Sigmoid colon (tissue), 4 donors: ENCODE measurements around the gene RAB11B.
A peak's percentile ranks its signal among the peaks of the same experiment; 100 is the strongest.

Experiments used
- EP300 ChIP-seq, 4 donors: sonication (generic); formaldehyde crosslinking; IDR thresholded peaks; one replicate each; pipeline ENCODE4 v1.6.1; 2017; ENCODE audit warnings: antibody characterized with exemption in 4 of 4
- POLR2A ChIP-seq, 2 donors: fragments of 450-650 bp; IDR thresholded peaks; one replicate each; pipeline ENCODE4 v1.6.1; 2016; ENCODE audit warnings: antibody characterized with exemption in 2 of 2, mild to moderate bottlenecking in 2 of 2, moderate library complexity in 2 of 2
- POLR2AphosphoS5 ChIP-seq, 4 donors: sonication (generic); formaldehyde crosslinking; IDR thresholded peaks; one replicate each; pipeline ENCODE4 v1.6.1; 2017; ENCODE audit warnings: antibody characterized with exemption in 4 of 4
- TF ChIP-seq, protein P1 (sequence below), 4 experiments: fragments of 450-650 bp in 3 of 4; fragments of 200-600 bp in 1 of 4; IDR thresholded peaks; one replicate each; pipeline ENCODE4 v1.5.1; 2016 to 2019; ENCODE audit warnings: antibody characterized with exemption in 4 of 4, mild to moderate bottlenecking in 3 of 4, moderate library complexity in 2 of 4

DNA sequence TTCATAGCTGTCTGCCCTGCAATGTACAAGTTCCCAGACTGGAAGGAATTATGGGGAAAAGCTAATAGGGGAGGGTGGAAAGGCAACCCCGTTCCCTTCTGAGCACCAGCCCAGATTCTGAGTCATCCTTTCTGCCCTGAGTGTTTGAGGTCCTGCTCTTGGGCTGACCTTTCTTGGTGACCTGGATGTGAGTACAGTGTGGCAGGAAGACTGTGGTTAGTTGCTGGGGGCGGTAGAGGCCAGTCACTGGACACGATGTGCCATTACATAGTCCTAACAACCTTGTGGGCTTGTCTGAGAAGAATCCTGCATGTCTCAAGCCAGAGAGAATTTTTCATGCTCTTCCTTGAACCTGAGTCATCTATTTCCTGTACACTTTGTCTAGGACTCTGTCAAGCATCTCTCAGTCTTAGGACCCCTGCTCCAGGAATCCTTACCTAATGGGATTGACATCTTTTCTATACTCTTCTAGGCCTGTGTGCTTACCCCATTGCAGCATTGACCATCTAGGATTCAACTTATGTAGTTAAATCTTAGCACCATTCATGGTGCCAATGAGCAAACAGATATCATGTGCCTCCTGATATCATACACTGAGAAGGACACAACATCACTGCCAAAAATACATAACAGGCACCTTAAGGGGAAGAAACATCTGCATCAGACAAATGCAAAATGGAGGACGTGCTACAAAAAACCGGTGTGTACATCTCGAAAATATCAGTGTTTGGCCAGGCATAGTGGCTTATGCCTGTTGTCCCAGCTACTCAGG lies 34.3 kb upstream of the RAB11B start:
- TF ChIP-seq, protein P1, sequence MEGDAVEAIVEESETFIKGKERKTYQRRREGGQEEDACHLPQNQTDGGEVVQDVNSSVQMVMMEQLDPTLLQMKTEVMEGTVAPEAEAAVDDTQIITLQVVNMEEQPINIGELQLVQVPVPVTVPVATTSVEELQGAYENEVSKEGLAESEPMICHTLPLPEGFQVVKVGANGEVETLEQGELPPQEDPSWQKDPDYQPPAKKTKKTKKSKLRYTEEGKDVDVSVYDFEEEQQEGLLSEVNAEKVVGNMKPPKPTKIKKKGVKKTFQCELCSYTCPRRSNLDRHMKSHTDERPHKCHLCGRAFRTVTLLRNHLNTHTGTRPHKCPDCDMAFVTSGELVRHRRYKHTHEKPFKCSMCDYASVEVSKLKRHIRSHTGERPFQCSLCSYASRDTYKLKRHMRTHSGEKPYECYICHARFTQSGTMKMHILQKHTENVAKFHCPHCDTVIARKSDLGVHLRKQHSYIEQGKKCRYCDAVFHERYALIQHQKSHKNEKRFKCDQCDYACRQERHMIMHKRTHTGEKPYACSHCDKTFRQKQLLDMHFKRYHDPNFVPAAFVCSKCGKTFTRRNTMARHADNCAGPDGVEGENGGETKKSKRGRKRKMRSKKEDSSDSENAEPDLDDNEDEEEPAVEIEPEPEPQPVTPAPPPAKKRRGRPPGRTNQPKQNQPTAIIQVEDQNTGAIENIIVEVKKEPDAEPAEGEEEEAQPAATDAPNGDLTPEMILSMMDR (IDR thresholded peaks at IDR 0.05), result no peak
- TF ChIP-seq POLR2A (IDR thresholded peaks at IDR 0.05) (no peak), EP300 (IDR thresholded peaks at IDR 0.05) (peak in 1 of 4 donors; percentile 8), POLR2AphosphoS5 (IDR thresholded peaks at IDR 0.05) (peak in 2 of 4 donors; percentile 10 to 71)
